OCI-LY1 (cell line): Measurements from ENCODE around the gene SACM1L.

Experiments used
- H2AFZ ChIP-seq: fragments of 200-600 bp; sonication (generic), shearing (Covaris generic); 2 replicates; pipeline ENCODE4 v1.6.0; 2014; ENCODE audit warnings: antibody characterized with exemption, mild to moderate bottlenecking, low read length
- H3F3A ChIP-seq: fragments of 200-600 bp; sonication (generic), shearing (Covaris generic); 2 replicates; pipeline ENCODE4 v1.6.0; 2014; ENCODE audit warnings: mild to moderate bottlenecking, antibody characterized with exemption, low read length, moderate library complexity; ENCODE audit not compliant: insufficient read depth
- H3K27ac ChIP-seq: fragments of 200-600 bp; sonication (generic); 2 replicates; pipeline ENCODE4 v1.5.1; 2014; ENCODE audit warnings: low read length, mixed run types, mild to moderate bottlenecking, low read depth; ENCODE audit not compliant: poor library complexity, severe bottlenecking
- H3K27me3 ChIP-seq: fragments of 200-600 bp; sonication (generic); 2 replicates; pipeline ENCODE4 v1.6.0; 2014; ENCODE audit warnings: antibody characterized with exemption, mild to moderate bottlenecking, low read length, moderate library complexity; ENCODE audit not compliant: insufficient read depth
- H3K36me3 ChIP-seq: fragments of 200-600 bp; sonication (generic); 2 replicates; pipeline ENCODE4 v1.6.1; 2014; ENCODE audit warnings: mild to moderate bottlenecking, antibody characterized with exemption, low read length, moderate library complexity, mixed read lengths; ENCODE audit not compliant: insufficient read depth
- H3K4me1 ChIP-seq: fragments of 200-600 bp; sonication (generic); 2 replicates; pipeline ENCODE4 v1.5.1; 2014; ENCODE audit warnings: mild to moderate bottlenecking, low read length, moderate library complexity; ENCODE audit not compliant: insufficient read depth, severe bottlenecking
- H3K4me2 ChIP-seq: fragments of 200-600 bp; sonication (generic), shearing (Covaris generic); 2 replicates; pipeline ENCODE4 v1.6.1; 2014; ENCODE audit warnings: low read length
- H3K4me3 ChIP-seq: fragments of 200-600 bp; sonication (generic); 2 replicates; pipeline ENCODE4 v1.5.1; 2014; ENCODE audit warnings: low read length, low read depth, mild to moderate bottlenecking, mixed read lengths; ENCODE audit not compliant: poor library complexity, severe bottlenecking
- H3K79me2 ChIP-seq: fragments of 200-600 bp; shearing (Covaris generic); 2 replicates; pipeline ENCODE4 v1.6.1; 2016; ENCODE audit warnings: mixed run types, low read length, mixed read lengths; ENCODE audit not compliant: insufficient read depth
- H3K9ac ChIP-seq: fragments of 200-600 bp; sonication (generic), shearing (Covaris generic); 2 replicates; pipeline ENCODE4 v1.6.1; 2014; ENCODE audit warnings: mild to moderate bottlenecking, low read length, mixed read lengths
- H3K9me2 ChIP-seq: fragments of 200-600 bp; sonication (generic), shearing (Covaris generic); 2 replicates; pipeline ENCODE4 v1.6.1; 2014; ENCODE audit warnings: low read depth, mild to moderate bottlenecking, low read length, mixed read lengths
- H3K9me3 ChIP-seq: fragments of 200-600 bp; shearing (Covaris generic); 2 replicates; pipeline ENCODE4 v1.6.1; 2014; ENCODE audit warnings: low read length, mixed read lengths
- H4K20me1 ChIP-seq: fragments of 200-600 bp; sonication (generic), shearing (Covaris generic); 2 replicates; pipeline ENCODE4 v1.6.0; 2016; ENCODE audit warnings: mild to moderate bottlenecking, low read length; ENCODE audit not compliant: insufficient read depth
- EZH2 ChIP-seq: fragments of 200-600 bp; sonication (generic), shearing (Covaris generic); IDR thresholded peaks from 2 replicates; pipeline ENCODE4 v1.8.0; 2017; ENCODE audit warnings: borderline replicate concordance, mixed run types, mild to moderate bottlenecking, antibody characterized with exemption, low read length, moderate library complexity, mixed read lengths
- TF ChIP-seq, protein P1 (sequence below): fragments of 200-600 bp; sonication (generic), shearing (Covaris generic); IDR thresholded peaks from 2 replicates; pipeline ENCODE4 v1.5.1; 2017; ENCODE audit warnings: mild to moderate bottlenecking, antibody characterized with exemption, low read length, moderate library complexity, mixed read lengths

Gene SACM1L

DNA sequence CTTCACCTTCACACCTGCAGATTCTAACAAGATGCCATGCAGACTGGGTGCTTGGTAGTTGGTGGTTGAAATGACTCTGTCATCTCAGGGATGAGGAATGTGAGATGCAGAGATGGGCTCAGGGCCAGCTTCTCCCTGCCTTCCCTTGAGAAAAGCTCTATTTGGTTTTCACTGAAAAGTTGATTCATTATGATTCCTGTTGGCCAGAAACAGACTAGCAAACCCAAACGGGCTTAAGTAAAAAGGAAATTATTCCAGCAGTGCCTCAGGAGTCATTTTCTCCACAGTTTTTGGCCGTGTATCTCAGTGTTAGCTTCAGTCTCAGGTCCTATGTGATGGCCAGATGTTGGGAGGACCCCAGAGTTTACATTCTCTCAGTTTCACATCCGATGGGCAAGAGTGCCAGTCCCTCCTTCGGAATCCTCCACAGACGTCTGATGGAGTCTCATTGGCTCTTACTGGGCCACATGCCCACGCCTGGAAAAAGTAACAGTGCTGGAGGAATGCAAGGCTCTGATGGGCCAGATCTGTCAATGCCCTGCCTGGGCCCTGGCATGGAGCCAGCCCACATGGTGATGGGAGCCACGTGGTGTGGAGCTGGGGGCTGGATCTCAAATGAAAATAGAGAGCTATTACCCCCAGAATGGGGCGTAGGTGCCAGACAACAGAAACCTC is 22.3 kb upstream of the SACM1L start:
- Histone ChIP-seq H3K36me3 (peaks cover 18% of the 10 kb centered on the region; the same call in 1 of the 2 replicates), H3K27ac (no peak overlapping the region), H3K9me3 (no peaks in the 10 kb centered on the region)

DNA sequence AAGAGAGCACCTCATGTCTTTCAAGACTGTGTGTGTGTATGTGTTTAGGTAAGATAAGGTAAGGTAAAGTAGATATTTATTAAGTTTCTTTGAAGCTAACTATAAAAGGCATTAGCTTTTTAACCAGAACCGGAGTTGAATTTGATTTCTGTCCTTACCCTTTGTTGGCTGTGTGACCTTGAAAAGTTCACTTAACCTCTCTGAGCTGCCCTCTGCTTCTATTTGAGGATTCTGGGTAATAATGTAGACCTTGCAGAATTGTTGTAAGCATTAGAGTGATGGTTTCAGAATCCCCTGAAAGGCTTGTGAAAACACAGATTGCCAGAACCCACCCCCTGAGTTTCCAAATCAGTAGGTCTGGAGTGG is 21.6 kb upstream of the SACM1L start:
- Histone ChIP-seq H3K9ac (no peak overlapping the region), H3K9me2 (no peaks in the 10 kb centered on the region), H2AFZ (no peak overlapping the region), H3K4me2 (no peak overlapping the region), H3K4me1 (peaks cover 30% of the 10 kb centered on the region), H3K4me3 (no peak overlapping the region), H3K27me3 (no peaks in the 10 kb centered on the region), H3K27ac (no peak overlapping the region), H3K79me2 (no peaks in the 10 kb centered on the region), H4K20me1 (no peaks in the 10 kb centered on the region), H3K9me3 (no peaks in the 10 kb centered on the region), H3F3A (no peaks in the 10 kb centered on the region), H3K36me3 (peaks cover 18% of the 10 kb centered on the region; the same call in 1 of the 2 replicates)
- no peak for TF ChIP-seq EZH2
- TF ChIP-seq, protein P1, sequence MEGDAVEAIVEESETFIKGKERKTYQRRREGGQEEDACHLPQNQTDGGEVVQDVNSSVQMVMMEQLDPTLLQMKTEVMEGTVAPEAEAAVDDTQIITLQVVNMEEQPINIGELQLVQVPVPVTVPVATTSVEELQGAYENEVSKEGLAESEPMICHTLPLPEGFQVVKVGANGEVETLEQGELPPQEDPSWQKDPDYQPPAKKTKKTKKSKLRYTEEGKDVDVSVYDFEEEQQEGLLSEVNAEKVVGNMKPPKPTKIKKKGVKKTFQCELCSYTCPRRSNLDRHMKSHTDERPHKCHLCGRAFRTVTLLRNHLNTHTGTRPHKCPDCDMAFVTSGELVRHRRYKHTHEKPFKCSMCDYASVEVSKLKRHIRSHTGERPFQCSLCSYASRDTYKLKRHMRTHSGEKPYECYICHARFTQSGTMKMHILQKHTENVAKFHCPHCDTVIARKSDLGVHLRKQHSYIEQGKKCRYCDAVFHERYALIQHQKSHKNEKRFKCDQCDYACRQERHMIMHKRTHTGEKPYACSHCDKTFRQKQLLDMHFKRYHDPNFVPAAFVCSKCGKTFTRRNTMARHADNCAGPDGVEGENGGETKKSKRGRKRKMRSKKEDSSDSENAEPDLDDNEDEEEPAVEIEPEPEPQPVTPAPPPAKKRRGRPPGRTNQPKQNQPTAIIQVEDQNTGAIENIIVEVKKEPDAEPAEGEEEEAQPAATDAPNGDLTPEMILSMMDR: no peak

More for the DNA sequence above, 22.3 kb upstream of the SACM1L start:
- Histone ChIP-seq H3K4me2 (no peak overlapping the region), H3K4me3 (no peak overlapping the region), H3F3A (no peaks in the 10 kb centered on the region), H3K9me2 (no peaks in the 10 kb centered on the region), H3K79me2 (no peaks in the 10 kb centered on the region), H3K4me1 (peaks cover 30% of the 10 kb centered on the region), H3K27me3 (no peaks in the 10 kb centered on the region), H4K20me1 (no peaks in the 10 kb centered on the region), H2AFZ (no peak overlapping the region), H3K9ac (no peak overlapping the region)
- TF ChIP-seq EZH2: no peak
- TF ChIP-seq, protein P1: no peak

DNA sequence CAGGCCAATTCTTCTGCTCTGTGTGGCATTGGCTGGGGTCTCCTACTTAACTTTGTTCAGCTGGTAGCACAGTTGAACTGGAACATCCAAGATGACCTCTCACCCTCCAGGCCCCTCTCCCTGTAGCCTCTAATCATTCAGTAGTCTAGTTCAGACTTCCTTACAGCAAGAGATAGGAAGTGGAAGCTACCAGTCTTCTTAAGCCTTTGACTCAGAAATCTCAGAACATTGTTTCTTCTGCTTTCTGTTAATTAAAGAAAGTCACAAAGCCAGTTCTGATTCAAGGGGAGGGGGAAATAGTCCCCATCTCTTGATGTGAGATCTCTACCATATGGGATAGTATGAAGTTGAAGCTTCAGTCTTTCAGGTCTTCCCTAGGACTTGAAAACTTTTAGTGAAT is 18.8 kb upstream of the SACM1L start:
- Histone ChIP-seq H3K27ac (no peak overlapping the region), H3K4me3 (no peak overlapping the region), H3K4me2 (no peak overlapping the region), H3K36me3 (peaks cover 18% of the 10 kb centered on the region; the same call in 1 of the 2 replicates), H3K27me3 (no peaks in the 10 kb centered on the region), H2AFZ (no peak overlapping the region), H3K4me1 (peaks cover 15% of the 10 kb centered on the region), H3F3A (no peaks in the 10 kb centered on the region), H3K9me3 (no peaks in the 10 kb centered on the region), H3K9me2 (no peaks in the 10 kb centered on the region), H3K79me2 (no peaks in the 10 kb centered on the region), H3K9ac (no peak overlapping the region), H4K20me1 (no peaks in the 10 kb centered on the region)
- no peak for TF ChIP-seq EZH2
- TF ChIP-seq, protein P1: no peak
